ENCODE measurements around the gene CTAGE8.
"Not testable (repeated sequence)": the region's sequence is repeated elsewhere in the genome, so short reads cannot be mapped to it uniquely, and the experiment has no call there.

DNA sequence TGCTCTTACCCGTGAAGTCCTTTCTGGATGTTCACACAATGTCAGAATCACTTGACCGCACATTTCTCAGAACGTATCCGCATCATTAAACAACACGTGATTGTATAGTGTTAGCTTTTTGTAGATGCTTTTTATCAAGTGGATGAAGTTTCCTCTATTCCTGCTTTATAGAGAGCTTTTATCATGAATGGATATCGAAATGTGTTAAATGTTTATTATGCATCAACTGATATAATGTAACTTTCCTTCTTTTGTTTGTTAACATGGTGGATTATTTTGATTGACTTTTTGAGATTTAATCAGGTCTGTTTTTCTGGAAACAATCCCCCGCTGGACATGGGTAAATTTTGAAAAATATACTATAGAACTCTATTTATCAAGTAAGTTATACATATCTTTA lies 4.4 kb downstream of the CTAGE8 start, which contains the start of gene OR2A7:
- TF ChIP-seq, protein P1, sequence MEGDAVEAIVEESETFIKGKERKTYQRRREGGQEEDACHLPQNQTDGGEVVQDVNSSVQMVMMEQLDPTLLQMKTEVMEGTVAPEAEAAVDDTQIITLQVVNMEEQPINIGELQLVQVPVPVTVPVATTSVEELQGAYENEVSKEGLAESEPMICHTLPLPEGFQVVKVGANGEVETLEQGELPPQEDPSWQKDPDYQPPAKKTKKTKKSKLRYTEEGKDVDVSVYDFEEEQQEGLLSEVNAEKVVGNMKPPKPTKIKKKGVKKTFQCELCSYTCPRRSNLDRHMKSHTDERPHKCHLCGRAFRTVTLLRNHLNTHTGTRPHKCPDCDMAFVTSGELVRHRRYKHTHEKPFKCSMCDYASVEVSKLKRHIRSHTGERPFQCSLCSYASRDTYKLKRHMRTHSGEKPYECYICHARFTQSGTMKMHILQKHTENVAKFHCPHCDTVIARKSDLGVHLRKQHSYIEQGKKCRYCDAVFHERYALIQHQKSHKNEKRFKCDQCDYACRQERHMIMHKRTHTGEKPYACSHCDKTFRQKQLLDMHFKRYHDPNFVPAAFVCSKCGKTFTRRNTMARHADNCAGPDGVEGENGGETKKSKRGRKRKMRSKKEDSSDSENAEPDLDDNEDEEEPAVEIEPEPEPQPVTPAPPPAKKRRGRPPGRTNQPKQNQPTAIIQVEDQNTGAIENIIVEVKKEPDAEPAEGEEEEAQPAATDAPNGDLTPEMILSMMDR (IDR thresholded peaks at IDR 0.05; ENCODE audit: extremely low read depth in 1 of 2, insufficient read depth in 1 of 2, low read depth in 1 of 2, low read length in 2 of 2) = not testable (repeated sequence)
- TF ChIP-seq EZH2 (IDR thresholded peaks at IDR 0.05; ENCODE audit: borderline replicate concordance, low read depth, low read length, severe bottlenecking) = not testable (repeated sequence)

Data from endothelial cell of umbilical vein (primary cell).